ENCODE results near the gene NDUFA11.
"Not testable (repeated sequence)": the region's sequence is repeated elsewhere in the genome, so short reads cannot be mapped to it uniquely, and the experiment has no call there.

The NDUFA11 gene

DNA sequence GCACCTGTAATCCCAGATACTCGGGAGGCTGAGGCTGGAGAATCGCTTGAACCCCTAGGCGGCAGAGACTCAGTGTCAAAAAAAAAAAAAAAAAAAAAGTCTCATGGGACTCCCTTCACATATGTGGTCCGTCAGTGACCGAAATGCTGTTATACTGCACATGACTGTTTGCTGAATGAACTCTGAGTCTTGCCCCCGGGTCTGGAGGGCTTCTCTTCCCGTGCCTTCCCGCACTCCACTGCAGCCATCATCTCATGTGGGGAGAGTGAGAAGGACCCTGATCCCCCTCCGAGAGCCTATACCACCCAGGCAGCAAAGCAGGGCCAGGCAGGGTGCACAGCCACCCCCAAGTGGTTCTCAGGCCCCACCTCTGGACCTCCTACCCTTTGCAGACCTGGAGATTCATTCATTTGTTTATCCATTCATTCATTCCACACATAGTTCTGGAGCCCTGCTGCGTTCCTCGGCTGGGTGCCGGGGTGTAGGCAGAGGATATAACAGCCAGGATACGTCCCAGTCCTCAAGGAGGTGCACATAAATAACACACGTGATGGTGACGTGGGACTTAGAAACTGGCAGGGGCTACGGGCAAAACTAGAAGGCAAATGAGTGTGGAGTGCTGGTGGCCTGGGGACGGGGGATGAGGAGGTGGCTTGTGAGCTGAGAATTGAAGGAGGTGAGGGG is 14.2 kb downstream of the NDUFA11 start:
- no peak for DNase-seq (ENCODE audit: low read depth)

DNA sequence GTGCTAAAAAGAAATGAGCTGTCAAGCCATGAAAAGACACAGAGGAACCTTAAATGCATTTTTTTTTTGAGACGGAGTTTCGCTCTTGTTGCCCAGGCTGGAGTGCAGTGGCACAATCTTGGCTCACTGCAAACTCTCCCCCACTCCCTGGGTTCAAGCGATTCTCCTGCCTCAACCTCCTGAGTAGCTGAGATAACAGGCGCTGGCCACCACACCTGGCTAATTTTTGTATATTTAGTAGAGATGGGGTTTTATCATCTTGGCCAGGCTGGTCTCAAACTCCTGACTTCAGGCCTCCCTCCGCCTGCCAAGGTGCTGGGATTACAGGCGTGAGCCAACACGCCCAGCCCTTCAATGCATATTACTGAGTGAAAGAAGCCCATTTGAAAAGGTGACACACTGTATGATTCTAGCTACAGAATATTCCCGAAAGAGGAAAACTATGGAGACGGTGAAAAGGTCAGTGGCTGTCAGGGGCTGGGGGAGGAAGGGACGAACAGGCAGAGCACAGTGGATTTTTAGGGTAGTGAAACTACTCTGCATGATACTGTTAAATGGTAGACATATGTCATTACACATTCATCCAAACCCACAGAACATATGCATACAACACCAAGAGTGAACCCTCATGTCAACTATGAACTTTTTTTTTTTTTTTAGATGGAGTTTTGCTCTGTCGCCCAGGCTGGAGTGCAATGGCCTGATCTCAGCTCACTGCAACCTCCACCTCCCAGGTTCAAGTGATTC is 19.4 kb downstream of the NDUFA11 start:
- not testable (repeated sequence) for DNase-seq (ENCODE audit: low read depth)

DNA sequence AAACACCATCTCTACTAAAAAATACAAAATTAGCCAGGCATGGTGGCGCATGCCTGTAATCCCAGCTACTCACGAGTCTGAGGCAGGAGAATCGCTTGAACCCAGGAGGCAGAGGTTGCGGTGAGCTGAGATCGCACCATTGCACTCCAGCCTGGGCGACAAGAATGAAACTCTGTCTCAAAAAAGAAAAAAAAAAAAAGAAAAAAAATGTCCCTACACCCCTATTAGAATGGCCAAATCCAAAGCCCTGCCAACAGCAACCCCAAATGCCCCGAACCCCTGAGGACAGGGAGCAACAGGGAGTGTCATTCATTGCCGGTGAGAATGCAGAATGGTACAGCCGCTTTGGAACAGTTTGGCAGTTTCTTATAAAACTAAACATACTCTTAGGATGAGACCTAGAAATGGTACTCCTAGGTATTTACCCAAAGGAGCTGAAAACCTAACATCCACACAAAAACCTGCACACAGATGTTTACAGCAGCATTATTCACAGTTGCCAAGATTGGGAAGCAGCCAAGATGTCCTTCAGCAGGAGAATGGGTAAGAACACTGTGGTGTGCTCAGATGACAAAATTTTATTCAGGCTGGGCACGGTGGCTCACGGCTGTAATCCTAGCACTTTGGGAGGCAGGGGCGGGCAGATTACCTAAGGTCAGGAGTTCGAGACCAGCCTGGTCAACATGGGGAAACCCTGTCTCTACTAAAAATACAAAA is 20.3 kb downstream of the NDUFA11 start:
- DNase-seq (ENCODE audit: low read depth), result not testable (repeated sequence)

DNA sequence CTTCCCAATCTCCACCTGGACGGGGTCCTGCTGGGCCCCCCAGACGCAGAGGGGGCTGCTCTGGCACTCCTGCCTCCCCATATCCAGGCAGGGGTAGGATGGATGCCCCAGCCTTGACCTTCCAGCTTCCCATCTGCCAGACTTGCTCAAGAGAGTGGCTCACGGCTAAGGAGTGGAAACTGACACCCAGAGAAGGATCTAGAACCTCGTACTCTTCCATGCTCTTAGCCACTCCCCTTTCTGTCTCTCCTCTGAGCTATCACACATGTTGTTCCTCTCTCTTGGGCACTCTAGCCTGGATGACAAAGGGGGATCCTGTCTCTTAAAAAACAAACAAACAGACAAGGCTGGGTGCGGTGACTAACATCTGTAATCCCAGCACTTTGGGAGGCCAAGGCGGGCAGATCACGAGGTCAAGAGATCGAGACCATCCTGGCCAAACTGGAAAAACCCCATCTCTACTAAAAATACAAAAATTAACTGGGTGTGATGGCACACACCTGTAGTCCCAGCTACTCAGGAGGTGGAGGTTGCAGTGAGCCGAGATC is 21.1 kb downstream of the NDUFA11 start:
- no peak for DNase-seq (ENCODE audit: low read depth)

DNA sequence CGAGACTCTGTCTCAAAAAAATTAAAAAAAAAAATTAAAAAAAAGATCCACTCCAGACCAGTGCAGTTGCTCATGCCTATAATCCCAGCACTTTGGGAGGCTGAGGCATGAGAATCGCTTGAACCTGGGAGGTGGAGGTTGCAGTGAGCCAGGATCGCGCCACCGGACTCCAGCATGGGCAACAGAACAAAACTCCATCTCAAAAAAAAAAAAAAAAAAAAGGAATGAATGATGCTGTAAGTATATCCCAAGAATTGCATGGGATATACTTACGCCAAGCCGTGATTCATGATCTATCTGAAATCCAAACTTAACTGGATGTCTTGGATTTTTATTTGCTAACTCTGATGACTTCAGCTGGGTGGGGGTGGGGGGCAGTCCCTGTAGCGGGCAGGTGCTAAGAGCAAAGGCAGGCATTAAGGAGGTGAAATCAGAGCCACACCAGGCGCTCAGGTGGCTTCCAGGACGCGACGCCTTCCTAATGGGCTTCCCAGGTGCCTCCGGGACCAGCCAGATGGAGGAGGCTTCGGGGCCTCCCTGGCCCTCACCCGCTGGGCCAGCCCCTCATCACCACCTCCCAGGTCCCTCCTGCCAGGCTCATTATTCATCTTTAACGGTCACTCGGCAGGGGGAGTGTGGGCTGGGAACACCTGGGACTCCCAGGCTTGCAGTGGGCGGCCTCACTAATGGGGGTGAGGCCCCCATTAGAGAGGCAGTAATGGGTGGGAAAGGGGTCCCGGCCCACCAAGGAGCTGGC is 21.9 kb downstream of the NDUFA11 start:
- no peak for DNase-seq (ENCODE audit: low read depth)

DNA sequence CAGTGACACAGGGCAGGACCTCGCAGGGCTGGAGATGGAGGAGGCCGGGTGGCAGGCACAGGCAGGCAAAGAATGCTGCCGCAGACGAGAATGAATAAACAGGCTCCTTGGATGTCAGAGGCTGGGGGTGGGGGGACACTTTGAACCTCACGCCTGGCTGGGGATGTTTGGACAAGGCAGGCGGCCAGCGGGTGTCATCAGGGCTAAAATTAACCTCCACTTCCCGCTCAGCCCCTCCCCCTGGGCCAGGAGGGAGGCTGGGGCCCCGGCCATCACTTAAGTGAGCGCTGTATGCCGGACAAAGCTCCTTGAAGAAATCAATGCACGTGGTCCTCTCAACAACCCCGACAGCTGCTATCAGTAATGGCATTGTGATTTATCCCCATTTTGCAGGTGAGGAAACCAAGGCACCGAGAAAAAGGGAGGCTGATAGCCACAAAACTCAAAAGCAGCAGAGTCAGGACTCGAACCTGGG is 22.9 kb downstream of the NDUFA11 start:
- no peak for DNase-seq (ENCODE audit: low read depth)

DNA sequence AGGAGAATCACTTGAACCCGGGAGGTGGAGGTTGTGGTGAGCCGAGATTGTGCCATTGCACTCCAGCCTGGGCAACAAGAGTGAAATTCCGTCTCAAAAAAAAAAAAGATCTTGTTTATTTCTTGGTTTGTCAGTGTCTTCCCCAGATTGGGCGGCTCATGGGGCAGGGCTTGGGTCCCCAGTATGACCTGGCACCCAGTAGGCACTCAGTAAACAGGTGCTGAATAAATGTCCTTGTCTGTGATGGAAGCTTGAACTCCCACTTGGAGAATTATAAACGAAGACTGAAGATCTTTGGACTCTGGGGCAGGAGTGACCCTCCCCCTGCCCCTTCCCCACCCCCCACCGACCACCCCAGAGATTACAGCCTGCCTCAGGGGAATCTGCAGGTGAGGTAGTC is 23.4 kb downstream of the NDUFA11 start:
- no peak for DNase-seq (ENCODE audit: low read depth)

DNA sequence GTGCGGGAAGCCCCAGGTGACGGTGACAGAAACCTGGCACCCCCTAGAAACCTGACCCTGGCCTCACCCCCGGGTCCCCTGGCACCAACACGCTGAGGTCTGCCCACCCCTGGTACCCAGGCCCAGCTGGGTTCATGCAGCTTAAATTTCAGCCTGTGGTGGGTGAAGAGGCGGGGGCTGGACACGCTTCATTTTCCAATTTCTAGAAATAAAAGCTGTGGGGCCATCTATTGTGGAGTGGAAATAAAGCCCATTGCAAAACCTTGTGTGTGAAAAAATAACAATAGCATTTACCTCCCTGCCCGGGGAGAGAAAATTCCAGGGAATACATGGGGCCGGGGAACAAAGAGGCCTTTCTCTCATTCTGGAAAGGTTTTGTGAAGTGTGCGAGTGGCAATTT is 25.7 kb downstream of the NDUFA11 start:
- no peak for DNase-seq (ENCODE audit: low read depth)

DNA sequence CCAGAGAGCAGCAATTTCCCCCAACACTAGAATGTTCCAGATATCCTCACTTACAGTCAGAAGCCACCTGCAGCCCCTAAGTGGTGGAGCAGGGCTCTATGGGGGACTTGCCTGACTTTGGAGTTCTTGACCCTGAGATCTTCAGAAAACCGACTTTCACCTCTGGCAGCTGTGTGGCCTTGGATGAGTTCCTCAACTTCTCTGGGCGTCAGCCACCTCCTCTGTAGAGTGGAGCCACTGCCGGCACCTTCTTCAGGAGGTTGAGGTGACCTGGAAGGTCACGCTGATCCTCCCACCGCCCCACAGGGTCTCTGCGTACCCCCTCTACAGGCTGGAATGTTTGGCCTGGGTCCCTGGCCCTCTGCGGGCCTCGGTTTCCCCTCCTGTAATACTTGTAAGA is 26.2 kb downstream of the NDUFA11 start:
- DNase-seq (ENCODE audit: low read depth), result no peak

DNA sequence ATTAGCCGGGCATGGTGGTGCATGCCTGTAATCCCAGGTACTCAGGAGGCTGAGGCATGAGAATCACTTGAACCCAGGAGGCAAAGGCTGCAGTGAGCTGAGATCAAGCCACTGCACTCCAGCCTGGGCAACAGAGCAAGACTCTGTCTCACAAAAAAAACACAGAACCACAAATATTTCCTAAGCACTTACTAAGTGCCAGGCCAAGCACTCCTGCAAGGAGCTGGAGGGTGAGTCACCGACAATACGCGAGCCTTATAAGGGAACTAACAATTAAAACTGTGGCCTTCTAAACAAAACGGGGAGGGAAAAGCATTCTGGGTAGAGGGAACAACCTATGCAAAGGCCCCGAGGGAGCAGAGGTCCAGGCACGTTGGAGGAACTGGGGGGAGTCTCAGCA is 29.1 kb downstream of the NDUFA11 start:
- DNase-seq (ENCODE audit: low read depth), result not testable (repeated sequence)

DNA sequence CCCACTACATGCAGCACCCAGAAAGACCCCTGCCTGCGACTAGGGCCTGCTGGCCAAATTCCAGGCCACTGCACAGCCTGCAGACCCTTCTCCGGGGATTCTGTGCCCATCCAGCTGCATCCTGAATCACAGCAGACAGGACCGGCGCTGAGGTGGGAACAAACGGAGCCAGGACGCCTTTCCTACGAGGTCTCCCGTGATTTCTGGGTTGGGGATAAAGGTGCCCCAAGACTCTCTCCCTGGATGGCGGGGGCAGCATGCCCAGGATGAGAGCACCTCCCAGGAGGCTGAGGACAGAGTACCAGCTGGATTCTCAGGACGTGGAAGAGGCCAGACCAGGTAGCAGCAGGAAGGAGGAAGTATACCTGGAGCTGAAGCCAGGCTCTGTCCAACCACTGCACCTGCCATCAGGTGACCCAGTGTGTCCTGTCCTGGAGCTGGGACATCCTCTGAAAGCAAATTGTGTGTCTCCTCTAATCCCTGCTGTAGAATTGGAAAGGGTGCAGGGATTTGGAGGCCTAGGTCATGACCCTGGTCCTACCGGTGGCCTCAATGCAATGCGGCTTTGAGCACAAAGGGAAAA is 29.9 kb downstream of the NDUFA11 start:
- no peak for DNase-seq (ENCODE audit: low read depth)

DNA sequence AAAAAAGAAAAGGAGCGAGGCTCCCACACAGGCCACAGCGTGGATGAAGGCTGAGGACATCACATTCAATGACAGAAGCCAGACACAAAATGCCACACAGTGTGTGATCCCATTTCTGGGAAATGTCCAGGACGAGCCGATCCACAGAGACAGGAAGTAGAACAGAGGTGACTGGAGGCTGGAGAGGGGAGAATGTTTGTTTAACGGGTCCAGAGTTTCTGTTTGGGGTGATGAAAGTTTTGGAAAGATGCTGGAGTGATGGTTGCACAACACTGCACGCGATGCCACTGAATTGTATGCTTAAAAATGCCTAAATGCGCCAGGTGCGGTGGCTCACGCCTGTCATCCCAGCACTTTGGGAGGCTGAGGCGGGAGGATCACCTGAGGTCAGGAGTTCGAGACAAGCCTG is 32.6 kb downstream of the NDUFA11 start:
- DNase-seq (ENCODE audit: low read depth), result no peak

DNA sequence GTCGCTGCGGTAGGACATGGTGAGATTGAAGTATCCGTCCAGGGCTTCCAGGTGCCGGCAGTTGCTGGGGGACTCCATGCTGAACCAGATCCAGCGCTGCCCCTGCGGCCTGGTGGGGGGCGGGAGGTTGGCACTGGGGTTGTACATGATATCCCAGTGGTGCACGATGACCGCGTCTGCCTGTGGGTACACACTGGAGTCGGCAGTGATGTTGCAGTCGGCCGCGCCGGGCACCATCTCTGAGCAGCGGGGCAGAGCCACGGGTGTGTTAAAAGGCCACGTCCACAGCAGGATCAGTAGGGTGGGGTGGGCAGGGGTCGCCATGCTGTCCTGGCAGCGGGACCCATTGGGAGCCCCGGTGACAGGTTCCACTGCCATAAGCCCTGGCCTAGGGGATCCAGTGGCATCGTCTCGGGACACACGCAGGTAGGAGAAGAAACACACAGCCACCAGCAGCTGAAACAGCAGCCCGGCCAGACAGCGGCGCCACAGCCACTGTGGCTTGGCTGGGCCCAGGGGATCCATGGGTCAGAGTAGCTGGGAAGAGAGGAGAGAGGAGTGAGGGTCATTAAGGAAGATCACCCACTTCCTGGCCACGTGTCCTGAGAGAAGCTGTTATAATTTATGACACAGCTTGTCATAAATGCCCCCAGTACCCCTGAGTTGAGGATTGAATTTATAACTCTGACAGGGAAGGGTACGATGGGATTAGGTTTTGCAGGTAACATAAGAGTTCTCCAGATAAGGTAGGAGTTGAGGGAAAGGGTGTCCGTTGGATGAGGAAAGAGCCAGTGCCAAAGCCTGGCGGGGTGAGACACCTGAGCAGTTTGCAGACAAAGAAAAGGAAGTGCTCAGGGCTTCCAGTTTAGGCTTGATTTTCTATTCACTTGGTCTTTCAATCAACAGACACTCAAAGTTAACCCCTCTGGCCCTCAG is 36.1 kb downstream of the NDUFA11 start:
- DNase-seq (ENCODE audit: low read depth), result no peak

DNA sequence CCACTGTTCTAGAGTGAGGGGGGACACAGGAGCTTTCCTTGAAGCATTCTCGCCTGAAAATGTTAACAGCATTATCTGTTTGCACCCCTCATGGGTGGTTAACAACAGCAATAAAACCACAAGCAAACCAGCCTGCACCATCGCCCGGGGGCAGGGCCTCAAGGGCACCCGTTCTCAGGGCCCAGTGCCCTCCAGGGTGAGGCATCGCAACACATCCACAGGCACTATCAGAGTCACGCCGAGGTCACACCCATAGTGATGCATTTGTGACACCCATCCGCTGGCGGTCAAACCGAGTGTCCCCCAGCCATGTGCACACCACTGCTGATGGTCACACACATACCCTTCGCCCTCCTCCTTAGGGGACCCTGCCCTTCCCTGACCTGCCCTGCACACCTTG is 37.8 kb downstream of the NDUFA11 start:
- no peak for DNase-seq (ENCODE audit: low read depth)

DNA sequence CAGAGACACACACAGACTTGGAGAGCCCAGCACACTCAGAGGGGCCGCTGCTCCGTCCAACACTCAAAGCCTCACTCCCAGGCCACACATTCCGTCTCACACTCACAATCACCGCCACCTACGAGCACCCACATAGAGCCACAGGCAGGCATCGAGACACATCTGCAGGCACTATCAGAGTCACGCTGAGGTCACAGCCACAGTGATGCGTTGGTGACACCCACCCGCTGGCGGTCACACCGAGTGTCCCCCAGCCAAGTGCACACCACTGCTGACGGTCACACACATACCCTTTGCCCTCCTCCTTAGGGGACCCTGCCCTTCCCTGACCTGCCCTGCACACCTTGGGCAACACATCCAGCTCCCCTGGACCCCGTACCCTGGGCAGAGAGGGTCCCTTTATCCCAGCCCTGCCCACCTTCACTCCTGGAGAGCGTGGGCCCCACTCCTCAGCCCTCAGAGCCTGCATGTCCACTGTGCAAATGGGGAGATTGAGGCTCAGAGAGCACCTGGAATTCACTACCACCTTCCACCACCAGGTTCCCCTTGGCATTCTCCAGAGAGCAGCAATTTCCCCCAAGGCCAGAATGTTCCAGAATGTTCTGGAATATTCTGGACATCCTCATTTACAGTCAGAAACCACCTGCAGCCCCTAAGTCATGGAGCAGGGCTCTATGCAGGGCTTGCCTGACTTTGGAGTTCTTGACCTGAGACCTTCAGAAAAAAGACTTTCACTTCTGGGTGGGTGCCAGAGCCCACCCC is 38.7 kb downstream of the NDUFA11 start:
- no peak for DNase-seq (ENCODE audit: low read depth)

DNA sequence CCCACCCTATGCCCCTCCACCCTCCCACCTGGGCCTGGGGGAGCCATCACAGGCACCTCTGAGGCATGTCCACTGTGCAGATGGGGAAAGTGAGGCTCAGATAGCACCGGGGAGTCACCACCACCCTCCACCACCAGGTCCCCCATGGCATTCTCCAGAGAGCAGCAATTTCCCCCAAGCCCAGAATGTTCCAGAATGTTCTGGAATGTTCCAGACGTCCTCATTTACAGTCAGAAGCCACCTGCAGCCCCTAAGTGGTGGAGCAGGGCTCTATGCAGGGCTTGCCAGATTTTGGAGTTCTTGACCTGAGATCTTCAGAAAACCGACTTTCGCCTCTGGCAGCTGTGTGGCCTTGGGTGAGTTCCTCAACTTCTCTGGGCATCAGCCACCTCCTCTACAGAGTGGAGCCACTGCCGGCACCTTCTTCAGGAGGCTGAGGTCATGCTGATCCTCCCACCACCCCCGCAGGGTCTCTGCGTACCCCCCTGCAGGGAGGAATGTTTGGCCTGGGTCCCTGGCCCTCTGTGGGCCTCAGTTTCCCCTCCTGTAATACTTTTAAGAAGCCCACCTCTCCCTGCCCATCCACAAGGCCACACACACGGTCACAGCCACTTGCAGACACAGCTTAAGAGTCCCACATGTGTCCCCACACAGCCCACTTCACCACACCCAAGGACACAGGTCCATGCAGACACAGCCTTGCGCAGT is 39.4 kb downstream of the NDUFA11 start:
- DNase-seq (ENCODE audit: low read depth), result no peak

DNA sequence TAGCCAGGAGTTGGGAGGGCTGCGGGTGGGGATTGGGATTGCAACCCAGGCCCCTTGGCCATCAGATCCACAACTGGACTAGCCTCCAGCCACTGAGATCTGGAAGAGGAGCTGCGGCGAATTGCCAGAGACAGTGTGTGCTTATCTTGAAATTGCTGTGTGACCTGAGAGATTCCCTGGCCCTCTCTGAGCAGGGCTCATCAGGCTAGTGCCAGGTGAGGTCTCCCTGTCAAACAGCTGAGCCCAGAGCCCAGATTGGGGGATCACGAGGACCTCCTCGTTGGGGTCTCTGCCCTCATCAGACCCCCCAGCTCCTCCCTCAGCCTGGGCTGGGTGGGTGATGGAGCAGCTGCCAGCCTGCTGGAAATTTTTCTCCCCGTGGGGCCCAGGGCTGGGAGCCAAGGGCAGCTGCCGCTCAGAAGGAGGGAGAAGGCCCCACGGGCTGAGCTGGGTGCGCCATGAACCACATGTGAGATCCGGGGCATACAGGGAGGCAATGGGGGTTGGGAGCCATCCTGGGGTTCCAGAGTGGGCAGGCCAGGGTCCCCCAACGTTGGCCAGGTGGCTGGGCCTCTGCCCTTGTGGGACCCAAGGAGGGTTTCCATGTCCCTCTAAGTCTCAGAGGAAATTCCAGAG is 40.4 kb downstream of the NDUFA11 start:
- no peak for DNase-seq (ENCODE audit: low read depth)
